ENCODE measurements around the gene AVPI1.

Gene AVPI1

DNA sequence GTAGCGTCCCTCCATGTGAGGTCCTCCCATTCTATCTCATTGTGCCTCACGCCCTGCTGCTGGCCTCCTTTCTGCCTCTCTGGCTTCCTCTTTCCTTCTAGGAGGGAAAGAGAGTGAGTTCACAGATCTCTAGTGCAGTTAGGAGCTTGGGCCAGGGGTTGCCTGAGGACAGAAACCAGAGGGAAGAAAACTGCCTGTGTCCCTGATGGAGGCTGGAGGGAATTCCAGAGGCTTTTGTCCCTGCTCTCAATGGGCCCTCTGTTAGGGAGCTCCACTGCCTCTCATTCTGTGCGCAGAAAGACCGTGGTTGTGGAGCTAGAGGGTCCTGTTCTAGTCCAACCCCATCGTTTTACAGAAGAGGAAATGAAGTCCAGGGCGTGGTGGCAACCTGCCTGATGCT, 31.1 kb upstream of the AVPI1 start:
- no peaks in the 10 kb centered on the region for H3K36me3 Mint-ChIP-seq
- no peak overlapping the region for H3K27ac Mint-ChIP-seq
- ATAC-seq (ENCODE audit: low read depth) = no peak
- DNase-seq (ENCODE audit: low spot score in 2 of 2) = no peak
- no peaks in the 10 kb centered on the region for H3K27me3 Mint-ChIP-seq
- H3K4me3 Mint-ChIP-seq = no peak overlapping the region
- H3K4me1 Mint-ChIP-seq = peaks cover 8% of the 10 kb centered on the region
- no peaks in the 10 kb centered on the region for H3K9me3 Mint-ChIP-seq

DNA sequence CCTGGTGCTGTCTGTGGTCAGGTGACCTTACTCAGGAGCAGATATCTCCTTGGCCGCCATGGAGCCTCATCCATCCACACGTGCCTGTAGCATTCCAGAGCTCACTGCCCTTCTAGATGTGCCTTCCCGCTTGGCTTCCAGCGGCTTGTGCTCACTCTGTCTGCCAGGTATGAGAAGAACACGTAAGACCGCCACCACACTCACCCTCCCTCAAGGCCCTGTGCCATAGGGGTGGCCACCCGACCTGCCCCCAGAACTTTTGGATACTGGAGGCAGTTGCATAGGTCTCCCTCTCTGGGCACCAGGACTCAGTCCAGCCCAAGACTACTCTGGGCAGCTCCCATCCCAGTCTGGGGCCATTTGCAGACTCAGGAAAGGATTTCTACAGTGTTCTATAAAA, 30.6 kb upstream of the AVPI1 start:
- no peak overlapping the region for H3K27ac Mint-ChIP-seq

DNA sequence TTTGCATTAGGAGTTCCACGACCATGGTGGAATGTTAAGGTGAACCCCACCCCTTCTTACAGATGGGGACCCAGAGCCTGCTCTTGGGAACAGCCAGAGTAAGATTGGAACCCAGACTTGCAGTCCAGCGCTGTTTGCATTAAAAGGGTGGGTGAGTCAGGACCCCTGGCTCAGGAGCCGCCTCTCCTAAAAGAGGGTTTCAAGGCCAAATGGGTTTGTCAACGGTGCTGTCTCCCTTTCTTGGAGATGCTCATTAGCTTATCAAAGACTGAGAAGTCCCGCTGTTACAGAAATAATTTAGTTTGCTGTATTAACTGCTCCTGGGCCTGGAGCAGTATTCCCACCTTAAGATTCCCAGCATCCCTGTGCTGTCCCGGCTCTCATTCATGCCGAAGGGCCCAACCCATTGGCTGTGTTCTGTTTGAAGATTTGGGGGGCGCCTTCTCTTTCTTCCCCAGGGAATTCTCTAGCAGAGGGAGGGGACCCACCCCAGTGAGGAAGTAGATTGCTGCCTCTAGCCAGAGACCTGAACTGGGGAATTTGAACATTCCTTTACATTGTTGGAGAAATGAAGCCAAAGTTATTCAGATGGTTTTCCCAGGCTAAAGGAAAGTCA, 28.3 kb upstream of the AVPI1 start:
- Mint-ChIP-seq H3K4me3 (peak overlapping the region; percentile 99), H3K9me3 (no peaks in the 10 kb centered on the region), H3K4me1 (peaks cover 12% of the 10 kb centered on the region), H3K27ac (no peak overlapping the region), H3K27me3 (peaks cover 6% of the 10 kb centered on the region), H3K36me3 (no peaks in the 10 kb centered on the region)
- DNase-seq (ENCODE audit: low spot score in 2 of 2) (no peak), ATAC-seq (ENCODE audit: low read depth) (no peak)

More for the DNA sequence above, 30.6 kb upstream of the AVPI1 start:
- ATAC-seq (ENCODE audit: low read depth) = no peak
- H3K27me3 Mint-ChIP-seq = peaks cover 3% of the 10 kb centered on the region
- DNase-seq (ENCODE audit: low spot score in 2 of 2) = no peak
- H3K4me1 Mint-ChIP-seq = peaks cover 12% of the 10 kb centered on the region
- no peaks in the 10 kb centered on the region for H3K9me3 Mint-ChIP-seq
- no peaks in the 10 kb centered on the region for H3K36me3 Mint-ChIP-seq
- H3K4me3 Mint-ChIP-seq = no peak overlapping the region

DNA sequence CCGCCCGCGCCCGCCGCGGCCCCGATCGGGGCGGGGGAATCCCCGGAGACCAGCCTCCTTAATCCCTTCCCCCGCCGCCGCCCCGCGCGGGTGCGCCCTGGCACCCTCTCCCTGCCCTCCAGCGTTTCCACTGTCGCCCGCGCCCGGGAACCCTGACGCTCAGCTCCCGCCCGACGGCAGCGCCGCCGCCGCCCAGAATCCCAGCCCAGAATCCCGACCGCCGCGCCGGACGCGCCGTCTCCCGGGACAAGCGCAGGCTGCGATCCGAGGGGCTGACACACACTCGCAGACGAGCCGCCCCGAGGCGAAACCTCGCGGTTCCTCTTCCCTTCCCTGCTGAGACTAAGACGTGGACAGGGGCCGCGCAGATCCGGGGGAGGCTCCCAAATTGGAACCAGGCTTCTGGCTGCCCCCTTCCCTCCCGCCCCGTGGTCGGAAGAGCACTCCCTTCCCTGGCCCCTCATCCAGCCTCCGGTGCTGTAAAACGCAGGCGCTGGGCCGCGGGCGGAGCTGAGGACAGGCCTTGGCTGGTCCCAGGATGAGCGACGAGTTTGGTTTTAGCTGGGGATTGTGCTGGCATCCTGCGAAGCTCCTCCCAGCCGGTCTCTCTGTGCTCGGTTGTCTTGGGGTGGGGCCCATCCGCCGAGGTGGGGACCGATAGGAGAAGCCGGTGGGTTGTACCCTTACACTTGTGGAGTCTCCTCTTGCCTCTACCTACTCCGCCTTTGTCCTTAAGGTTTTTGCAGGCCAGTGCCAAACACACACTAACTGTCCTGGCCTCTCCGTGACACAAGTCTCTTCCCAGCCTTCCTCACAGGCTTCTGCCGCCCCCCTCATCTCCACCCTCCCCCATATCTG, 27.6 kb upstream of the AVPI1 start:
- DNase-seq (ENCODE audit: low spot score in 2 of 2) = peak; percentile 20 to 50
- Mint-ChIP-seq H3K27me3 (peaks cover 6% of the 10 kb centered on the region), H3K4me1 (peaks cover 12% of the 10 kb centered on the region), H3K4me3 (peak overlapping the region; percentile 99), H3K36me3 (no peaks in the 10 kb centered on the region), H3K9me3 (no peaks in the 10 kb centered on the region), H3K27ac (peak overlapping the region; percentile 56)
- peak; percentile 57 for ATAC-seq (ENCODE audit: low read depth)

DNA sequence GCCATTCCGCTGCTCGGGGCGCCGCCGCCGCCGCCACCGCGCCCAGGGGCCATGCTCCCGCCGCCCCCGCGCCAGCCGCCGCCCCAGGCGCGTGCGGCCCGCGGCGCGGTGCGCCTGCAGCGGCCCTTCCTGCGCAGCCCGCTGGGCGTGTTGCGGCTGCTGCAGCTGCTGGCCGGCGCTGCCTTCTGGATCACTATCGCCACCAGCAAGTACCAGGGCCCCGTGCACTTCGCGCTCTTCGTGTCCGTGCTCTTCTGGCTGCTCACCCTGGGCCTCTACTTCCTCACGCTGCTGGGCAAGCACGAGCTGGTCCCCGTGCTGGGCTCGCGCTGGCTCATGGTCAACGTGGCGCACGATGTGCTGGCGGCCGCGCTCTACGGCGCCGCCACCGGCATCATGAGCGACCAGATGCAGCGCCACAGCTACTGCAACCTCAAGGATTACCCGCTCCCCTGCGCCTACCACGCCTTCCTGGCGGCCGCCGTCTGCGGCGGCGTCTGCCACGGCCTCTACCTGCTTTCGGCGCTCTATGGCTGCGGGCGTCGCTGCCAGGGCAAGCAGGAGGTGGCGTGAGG, 26.9 kb upstream of the AVPI1 start:
- ATAC-seq (ENCODE audit: low read depth) = peak; percentile 84
- H3K9me3 Mint-ChIP-seq = no peaks in the 10 kb centered on the region
- H3K27ac Mint-ChIP-seq = peak overlapping the region; percentile 56

DNA sequence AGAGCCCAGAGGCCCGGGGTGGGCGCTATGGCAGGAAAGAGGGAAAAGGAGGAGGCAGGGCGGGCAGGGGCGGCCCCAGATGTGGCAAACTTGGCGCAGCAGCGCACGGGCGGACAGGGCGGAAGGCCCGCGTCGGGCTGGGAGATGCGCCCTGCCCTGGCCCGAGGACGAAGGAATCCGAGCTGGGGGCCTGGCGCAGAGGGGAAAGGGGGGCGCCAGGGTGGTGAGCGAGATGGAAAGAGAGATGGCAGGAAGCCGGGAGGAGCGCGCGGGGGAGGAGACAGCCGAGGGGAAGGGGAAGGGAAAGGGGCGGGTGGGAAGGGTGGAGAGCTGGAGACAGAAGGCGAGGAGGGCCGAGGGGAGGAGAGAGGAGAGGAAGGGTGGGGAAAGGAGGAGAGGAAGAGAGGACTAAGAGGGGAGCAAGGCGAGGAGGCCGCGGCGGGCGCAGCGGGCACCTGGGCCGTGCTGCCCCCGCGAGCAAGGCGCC, 26.3 kb upstream of the AVPI1 start, which contains the start of gene MARVELD1:
Gene MARVELD1 (plus strand): TSS at position 392 of the 487 bp plus-strand sequence. CDS start 147 bp downstream, outside the sequence.
- peak within 1 kb of the TSS; percentile 99 for H3K4me3 Mint-ChIP-seq
- peak within 1 kb of the TSS; percentile 75 for H3K27ac Mint-ChIP-seq
- H3K36me3 Mint-ChIP-seq = no peaks in the 10 kb centered on the region
- DNase-seq (ENCODE audit: low spot score in 2 of 2) = no peak
- H3K4me1 Mint-ChIP-seq = peaks cover 12% of the 10 kb centered on the region
- no peaks in the 10 kb centered on the region for H3K9me3 Mint-ChIP-seq
- no peak for ATAC-seq (ENCODE audit: low read depth)
- H3K27me3 Mint-ChIP-seq = peaks cover 10% of the 10 kb centered on the region

More for the DNA sequence above, 26.9 kb upstream of the AVPI1 start:
- peaks cover 12% of the 10 kb centered on the region for H3K4me1 Mint-ChIP-seq
- peaks cover 9% of the 10 kb centered on the region for H3K27me3 Mint-ChIP-seq
- DNase-seq (ENCODE audit: low spot score in 2 of 2) = peak; percentile 44 to 59
- no peaks in the 10 kb centered on the region for H3K36me3 Mint-ChIP-seq
- peak overlapping the region; percentile 99 for H3K4me3 Mint-ChIP-seq

DNA sequence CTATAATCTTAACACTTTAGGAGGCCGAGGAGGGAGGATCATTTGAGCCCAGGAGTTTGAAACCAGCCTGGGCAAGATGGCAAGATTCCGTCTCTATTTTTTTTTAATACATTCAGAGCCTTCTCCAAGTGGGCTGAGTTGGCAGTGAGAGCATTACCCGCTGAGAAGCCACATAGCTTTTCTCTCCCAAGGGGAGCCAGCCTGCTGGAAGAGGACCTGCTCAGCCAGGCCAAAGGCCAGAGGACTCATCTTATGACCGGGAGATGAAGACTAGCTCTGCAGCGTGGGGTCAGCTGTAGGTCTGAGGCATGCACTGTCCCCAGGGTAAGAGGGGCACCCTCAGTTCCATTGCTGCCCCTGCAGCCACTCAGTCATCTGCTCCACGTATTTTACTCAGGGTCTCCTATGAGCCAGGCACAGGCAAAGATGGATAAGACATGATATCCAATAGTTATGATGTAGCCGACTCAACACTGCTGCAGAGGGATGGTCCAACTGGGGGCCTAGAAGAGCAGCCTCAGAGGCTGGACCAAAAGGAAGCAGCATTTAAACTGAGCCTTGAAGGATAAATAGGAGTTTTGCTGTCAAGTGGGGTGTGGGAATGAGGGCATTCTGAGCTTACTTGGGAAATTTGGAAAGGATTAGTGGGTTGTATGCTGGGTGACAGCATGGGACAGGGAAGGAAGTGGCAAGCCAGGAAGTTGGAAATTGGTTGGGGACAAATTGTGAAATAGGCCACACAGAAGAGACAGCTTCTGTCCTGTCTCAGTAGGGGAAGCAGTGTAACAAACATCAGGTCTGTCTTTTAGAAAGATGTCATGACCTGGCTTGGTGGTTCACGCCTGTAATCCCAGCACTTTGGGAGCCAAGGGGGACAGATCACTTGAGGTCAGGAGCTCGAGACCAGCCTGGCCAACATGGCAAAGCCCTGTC, 24.9 kb upstream of the AVPI1 start:
- ATAC-seq (ENCODE audit: low read depth) = no peak
- no peak for DNase-seq (ENCODE audit: low spot score in 2 of 2)
- Mint-ChIP-seq H3K9me3 (no peaks in the 10 kb centered on the region), H3K36me3 (no peaks in the 10 kb centered on the region), H3K27ac (no peak overlapping the region), H3K4me1 (peaks cover 12% of the 10 kb centered on the region), H3K27me3 (peaks cover 11% of the 10 kb centered on the region), H3K4me3 (peak overlapping the region; percentile 59)

DNA sequence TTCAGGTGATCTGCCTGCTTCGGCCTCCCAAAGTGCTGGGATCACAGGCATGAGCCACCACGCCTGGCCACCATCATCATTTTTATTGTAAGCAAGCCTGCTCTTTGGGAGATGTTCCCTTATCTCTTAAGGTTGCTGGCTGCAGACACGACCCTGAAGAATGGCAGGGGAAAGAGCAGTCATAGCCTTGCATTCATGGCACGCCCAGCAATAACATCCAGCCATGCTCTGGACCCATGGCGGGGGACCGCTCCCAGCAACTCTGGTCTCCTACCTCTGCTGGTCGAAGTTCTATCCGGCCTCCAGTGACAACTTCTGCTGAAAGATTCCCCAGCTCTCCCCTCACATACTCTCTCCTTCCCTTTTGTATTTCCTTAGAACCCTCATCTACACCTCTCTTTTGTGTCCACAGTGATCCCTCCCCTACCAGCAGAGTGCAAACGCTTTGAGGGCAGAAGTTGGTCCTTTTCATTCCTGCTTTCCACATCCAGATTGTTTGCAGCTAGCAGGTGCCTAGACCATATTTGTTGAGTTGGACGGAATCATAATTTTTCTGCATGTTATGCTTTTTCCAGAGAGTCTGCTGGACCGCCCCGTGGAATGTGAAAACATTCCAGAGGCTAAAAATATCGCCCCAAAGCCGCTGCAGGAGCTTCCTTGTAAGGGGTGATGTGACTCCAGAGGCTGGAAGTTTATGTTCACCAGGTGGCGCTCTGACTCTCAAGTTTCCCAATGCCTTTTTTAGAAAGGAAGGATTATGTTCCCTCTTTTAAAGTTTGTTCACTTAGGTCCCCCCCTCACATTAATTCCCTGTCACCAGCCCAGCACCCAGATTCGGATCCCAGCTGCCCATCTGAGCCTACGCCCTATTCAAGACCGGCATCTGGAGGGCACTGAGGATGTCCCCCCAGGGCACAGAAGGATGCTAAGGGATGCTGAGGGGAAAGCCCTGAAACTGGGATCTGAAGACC, 22.2 kb upstream of the AVPI1 start:
- no peak for ATAC-seq (ENCODE audit: low read depth)
- Mint-ChIP-seq H3K4me1 (peaks cover 10% of the 10 kb centered on the region), H3K4me3 (no peak overlapping the region), H3K36me3 (no peaks in the 10 kb centered on the region), H3K27ac (no peak overlapping the region), H3K27me3 (peaks cover 11% of the 10 kb centered on the region), H3K9me3 (no peaks in the 10 kb centered on the region)
- DNase-seq (ENCODE audit: low spot score in 2 of 2) = no peak

DNA sequence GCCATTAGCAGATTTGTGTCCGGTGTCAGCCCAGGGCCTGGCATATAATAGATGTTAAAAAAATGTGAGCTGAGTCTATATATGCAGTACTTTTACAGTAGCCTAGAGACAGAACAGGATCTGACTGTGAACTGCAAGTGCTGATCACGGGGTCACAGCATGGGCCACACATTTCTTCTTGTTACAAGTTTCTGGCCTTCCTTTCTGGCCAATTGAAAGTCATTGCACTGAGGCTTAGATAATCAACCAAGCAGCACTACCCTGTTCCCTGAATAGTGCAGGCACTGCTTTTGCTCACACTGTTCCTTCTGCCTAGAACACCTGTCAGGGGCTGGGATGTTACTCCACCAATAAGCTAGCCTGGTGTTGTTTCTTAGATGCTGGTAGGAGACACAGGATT, 21.1 kb upstream of the AVPI1 start:
- DNase-seq (ENCODE audit: low spot score in 2 of 2) (no peak), ATAC-seq (ENCODE audit: low read depth) (no peak)
- Mint-ChIP-seq H3K9me3 (peaks cover 3% of the 10 kb centered on the region), H3K4me1 (peaks cover 4% of the 10 kb centered on the region), H3K36me3 (no peaks in the 10 kb centered on the region), H3K27me3 (peaks cover 16% of the 10 kb centered on the region), H3K27ac (no peak overlapping the region), H3K4me3 (no peak overlapping the region)

DNA sequence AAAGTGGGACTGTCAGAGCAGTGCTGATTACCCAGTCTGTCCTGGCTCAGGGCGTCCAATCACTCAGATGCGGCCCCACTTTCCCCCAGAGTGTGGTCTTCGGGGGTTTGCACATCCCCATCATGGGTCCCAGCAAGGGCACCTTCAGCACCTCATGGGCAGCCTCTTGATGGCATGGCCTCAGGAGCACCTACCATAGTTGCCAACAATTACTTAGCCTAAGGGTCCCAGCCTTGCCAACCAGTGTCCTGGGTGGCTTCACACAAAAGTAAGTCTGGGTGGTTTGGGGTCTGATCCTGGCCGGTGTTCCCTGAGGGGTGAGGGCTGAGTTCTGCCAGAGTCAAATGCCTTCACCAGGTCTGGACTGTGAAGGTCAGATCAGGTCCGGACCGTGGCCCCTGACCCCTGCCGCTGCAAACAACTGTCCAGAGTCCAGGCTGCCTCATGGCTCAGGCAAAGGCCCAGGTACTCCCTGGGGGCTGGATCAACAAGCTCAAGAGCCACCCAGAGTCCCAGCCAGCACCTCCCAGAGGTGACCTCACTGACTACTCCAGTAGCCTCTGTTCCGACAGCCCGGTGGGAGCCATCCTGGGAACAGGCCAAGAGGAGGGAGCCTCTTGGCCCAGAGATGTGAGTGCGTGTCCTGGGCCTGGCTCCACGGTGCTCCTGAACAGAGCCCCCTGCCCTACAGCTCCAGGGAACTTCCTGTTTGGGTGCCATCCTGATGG, 20.3 kb upstream of the AVPI1 start:
- no peak for ATAC-seq (ENCODE audit: low read depth)

DNA sequence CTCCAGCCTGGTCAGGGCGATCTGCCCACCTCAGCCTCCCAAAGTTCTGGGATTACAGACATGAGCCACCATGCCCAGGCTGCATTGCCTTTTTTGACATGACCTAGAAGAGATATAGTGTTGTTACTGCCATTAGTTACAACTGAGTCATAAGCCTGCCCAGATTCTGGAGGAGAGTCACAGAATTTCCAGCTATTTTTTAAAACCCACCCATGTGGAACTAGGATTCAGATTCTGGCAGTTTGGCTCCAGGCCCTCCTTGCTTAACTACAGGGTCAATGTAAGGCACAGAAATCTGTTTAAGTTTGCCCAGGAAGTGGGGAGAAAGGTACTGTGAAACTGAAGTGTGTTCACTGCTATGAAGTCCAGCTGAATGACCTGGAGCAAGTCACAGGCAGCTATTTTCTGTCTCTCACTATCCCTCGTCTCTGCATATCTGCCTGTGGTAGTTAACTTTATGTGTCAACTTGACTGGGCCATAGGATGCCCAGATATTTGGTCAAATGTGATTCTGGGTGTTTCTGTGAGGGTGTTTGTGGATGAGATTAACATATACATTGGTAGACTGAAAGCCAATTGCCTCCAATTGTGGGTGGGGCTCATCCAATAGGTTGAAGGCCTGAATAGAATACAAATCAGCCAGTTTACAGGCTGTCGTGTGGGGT, 18.1 kb upstream of the AVPI1 start:
- no peak for DNase-seq (ENCODE audit: low spot score in 2 of 2)

More for the DNA sequence above, 20.3 kb upstream of the AVPI1 start:
- Mint-ChIP-seq H3K36me3 (no peaks in the 10 kb centered on the region), H3K9me3 (peaks cover 3% of the 10 kb centered on the region), H3K4me3 (no peak overlapping the region), H3K27ac (no peak overlapping the region), H3K4me1 (no peaks in the 10 kb centered on the region), H3K27me3 (peaks cover 14% of the 10 kb centered on the region)
- DNase-seq (ENCODE audit: low spot score in 2 of 2) = no peak

DNA sequence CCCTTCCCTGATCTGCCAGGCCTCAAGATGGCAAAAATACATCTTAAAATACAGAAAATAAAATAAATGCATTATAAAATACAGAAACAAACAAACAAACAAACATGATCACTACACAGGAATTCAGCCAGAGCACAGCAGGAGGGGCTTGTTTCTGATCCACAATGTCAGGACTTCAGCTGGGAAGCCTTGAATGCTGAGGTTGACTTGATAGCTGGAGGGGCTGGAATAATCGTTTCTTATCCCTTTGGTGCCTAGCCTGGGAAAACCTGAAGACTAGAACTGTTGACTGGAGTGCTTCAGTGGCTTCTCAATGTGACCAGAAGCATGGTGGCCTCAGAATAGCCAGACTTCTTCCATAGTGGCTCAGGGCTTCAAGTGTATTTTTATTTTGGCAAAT, 17.3 kb upstream of the AVPI1 start:
- no peaks in the 10 kb centered on the region for H3K36me3 Mint-ChIP-seq
- H3K27me3 Mint-ChIP-seq = peaks cover 12% of the 10 kb centered on the region
- H3K27ac Mint-ChIP-seq = no peak overlapping the region
- ATAC-seq (ENCODE audit: low read depth) (no peak), DNase-seq (ENCODE audit: low spot score in 2 of 2) (no peak)
- H3K4me1 Mint-ChIP-seq = no peaks in the 10 kb centered on the region
- no peak overlapping the region for H3K4me3 Mint-ChIP-seq
- H3K9me3 Mint-ChIP-seq = peaks cover 3% of the 10 kb centered on the region

More for the DNA sequence above, 18.1 kb upstream of the AVPI1 start:
- peaks cover 13% of the 10 kb centered on the region for H3K27me3 Mint-ChIP-seq
- H3K27ac Mint-ChIP-seq = no peak overlapping the region
- H3K4me1 Mint-ChIP-seq = no peaks in the 10 kb centered on the region
- ATAC-seq (ENCODE audit: low read depth) = no peak
- H3K9me3 Mint-ChIP-seq = peaks cover 3% of the 10 kb centered on the region
- no peaks in the 10 kb centered on the region for H3K36me3 Mint-ChIP-seq
- H3K4me3 Mint-ChIP-seq = no peak overlapping the region

Data from memory B cell (primary cell).